ENCODE results near the gene RNF207.

Gene RNF207

DNA sequence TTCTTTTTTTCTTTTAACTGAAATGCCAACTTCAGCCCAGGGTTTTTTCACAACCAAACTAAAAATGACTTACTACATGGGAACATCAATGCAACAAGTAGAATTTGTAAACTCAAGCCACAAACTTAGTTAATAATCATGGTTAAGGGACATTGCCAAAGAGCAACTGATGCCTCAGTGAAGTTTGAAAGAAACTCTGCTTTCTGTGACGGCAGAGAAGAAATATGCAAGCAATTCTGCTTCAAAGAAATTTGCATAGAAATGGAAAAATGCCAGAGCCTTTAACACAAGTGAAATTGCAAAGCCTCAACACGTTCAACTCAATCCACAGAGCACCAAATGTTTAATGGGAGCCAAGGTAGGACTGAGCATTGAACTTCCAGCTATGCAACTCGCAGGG, 20.8 kb upstream of the RNF207 start:
- Histone ChIP-seq H3K27ac (replicated peaks) (no peak overlapping the region), H3K27me3 (ENCODE audit: insufficient read depth, poor library complexity, severe bottlenecking) (peaks cover 12% of the 10 kb centered on the region), H3K4me3 (replicated peaks; ENCODE audit: insufficient read depth, low read length) (no peak overlapping the region)
- TF ChIP-seq, protein P1, sequence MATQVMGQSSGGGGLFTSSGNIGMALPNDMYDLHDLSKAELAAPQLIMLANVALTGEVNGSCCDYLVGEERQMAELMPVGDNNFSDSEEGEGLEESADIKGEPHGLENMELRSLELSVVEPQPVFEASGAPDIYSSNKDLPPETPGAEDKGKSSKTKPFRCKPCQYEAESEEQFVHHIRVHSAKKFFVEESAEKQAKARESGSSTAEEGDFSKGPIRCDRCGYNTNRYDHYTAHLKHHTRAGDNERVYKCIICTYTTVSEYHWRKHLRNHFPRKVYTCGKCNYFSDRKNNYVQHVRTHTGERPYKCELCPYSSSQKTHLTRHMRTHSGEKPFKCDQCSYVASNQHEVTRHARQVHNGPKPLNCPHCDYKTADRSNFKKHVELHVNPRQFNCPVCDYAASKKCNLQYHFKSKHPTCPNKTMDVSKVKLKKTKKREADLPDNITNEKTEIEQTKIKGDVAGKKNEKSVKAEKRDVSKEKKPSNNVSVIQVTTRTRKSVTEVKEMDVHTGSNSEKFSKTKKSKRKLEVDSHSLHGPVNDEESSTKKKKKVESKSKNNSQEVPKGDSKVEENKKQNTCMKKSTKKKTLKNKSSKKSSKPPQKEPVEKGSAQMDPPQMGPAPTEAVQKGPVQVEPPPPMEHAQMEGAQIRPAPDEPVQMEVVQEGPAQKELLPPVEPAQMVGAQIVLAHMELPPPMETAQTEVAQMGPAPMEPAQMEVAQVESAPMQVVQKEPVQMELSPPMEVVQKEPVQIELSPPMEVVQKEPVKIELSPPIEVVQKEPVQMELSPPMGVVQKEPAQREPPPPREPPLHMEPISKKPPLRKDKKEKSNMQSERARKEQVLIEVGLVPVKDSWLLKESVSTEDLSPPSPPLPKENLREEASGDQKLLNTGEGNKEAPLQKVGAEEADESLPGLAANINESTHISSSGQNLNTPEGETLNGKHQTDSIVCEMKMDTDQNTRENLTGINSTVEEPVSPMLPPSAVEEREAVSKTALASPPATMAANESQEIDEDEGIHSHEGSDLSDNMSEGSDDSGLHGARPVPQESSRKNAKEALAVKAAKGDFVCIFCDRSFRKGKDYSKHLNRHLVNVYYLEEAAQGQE (IDR thresholded peaks at IDR 0.05; ENCODE audit: insufficient replicate concordance, low read depth), result no peak
- TF ChIP-seq GABPA (IDR thresholded peaks at IDR 0.05; ENCODE audit: low read depth), result no peak
- TF ChIP-seq SPI1 (IDR thresholded peaks at IDR 0.05; ENCODE audit: borderline replicate concordance, low read depth), result no peak
- TF ChIP-seq, protein P2, sequence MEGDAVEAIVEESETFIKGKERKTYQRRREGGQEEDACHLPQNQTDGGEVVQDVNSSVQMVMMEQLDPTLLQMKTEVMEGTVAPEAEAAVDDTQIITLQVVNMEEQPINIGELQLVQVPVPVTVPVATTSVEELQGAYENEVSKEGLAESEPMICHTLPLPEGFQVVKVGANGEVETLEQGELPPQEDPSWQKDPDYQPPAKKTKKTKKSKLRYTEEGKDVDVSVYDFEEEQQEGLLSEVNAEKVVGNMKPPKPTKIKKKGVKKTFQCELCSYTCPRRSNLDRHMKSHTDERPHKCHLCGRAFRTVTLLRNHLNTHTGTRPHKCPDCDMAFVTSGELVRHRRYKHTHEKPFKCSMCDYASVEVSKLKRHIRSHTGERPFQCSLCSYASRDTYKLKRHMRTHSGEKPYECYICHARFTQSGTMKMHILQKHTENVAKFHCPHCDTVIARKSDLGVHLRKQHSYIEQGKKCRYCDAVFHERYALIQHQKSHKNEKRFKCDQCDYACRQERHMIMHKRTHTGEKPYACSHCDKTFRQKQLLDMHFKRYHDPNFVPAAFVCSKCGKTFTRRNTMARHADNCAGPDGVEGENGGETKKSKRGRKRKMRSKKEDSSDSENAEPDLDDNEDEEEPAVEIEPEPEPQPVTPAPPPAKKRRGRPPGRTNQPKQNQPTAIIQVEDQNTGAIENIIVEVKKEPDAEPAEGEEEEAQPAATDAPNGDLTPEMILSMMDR (IDR thresholded peaks at IDR 0.05; ENCODE audit: insufficient read depth, low read length), result no peak
- no peak for TF ChIP-seq POLR2AphosphoS5 (IDR thresholded peaks at IDR 0.05; ENCODE audit: low read depth)
- no peak for DNase-seq (ENCODE audit: low read depth in 1 of 2, low spot score in 1 of 2)

DNA sequence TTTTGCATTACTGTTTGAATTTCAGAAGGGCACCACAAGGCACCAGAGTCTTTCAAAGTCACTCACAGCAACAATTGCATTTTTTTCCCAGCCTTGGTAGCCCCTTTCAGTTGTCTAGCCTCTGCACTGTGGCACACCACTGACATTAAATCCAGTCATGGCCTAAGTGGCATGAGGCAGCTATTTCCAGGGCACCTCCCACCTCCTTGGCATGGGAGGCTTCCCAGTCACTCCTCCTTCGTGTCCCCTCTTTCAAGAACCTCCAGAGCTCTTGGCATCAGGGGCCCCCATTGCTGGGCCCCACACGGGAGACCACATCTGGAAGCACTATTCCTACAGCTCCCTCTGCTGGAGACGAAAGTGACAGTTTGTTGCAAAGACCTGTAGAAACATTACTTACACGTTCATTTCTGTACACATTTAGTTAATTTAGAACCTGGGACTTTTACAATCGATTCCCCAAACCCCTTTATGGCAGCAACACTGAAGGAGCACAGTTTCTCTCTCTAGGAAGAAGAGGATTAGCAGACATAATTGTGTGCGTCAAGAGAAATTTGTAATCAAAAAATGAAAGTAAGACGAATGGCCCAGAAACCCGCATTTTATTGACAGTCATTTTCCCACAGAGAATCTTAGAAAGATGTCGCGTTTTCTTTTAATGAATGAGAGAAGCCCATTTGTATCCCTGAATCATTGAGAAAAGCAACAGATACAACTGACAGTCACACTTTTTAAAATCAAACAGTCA, 20.1 kb upstream of the RNF207 start:
- Histone ChIP-seq H3K27me3 (ENCODE audit: insufficient read depth, poor library complexity, severe bottlenecking) (peaks cover 9% of the 10 kb centered on the region), H3K4me3 (replicated peaks; ENCODE audit: insufficient read depth, low read length) (no peak overlapping the region), H3K27ac (replicated peaks) (no peak overlapping the region)
- TF ChIP-seq, protein P1 (IDR thresholded peaks at IDR 0.05; ENCODE audit: insufficient replicate concordance, low read depth), result no peak
- TF ChIP-seq, protein P2 (IDR thresholded peaks at IDR 0.05; ENCODE audit: insufficient read depth, low read length), result no peak
- TF ChIP-seq POLR2AphosphoS5 (IDR thresholded peaks at IDR 0.05; ENCODE audit: low read depth) (peak; percentile 35; the same call in 1 of the 2 replicates), GABPA (IDR thresholded peaks at IDR 0.05; ENCODE audit: low read depth) (no peak)
- peak in 1 of 2 experiments; percentile 32 for DNase-seq (ENCODE audit: low read depth in 1 of 2, low spot score in 1 of 2)

DNA sequence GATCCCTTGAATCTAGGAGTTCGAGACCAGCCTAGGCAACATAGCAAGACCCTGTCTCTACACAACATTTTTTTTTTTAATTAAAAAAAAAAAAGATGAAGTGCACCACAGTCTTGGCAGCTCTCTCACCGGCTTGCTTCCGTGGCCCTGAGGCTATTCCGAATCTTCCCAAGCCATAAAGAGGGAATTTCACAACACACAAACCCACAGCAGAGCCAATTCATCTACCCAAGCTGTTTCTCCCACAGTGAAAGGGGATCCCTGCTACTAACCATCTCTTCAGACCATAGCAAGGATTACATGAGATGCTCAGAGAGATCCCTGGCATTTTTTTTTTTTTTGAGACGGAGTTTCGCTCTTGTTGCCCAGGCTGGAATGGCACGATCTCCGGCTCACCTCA, 17.5 kb upstream of the RNF207 start:
- no peaks in the 10 kb centered on the region for H3K27me3 ChIP-seq (ENCODE audit: insufficient read depth, poor library complexity, severe bottlenecking)
- DNase-seq (ENCODE audit: low read depth in 1 of 2, low spot score in 1 of 2), result no peak

More for the DNA sequence above, 17.5 kb upstream of the RNF207 start:
- no peak overlapping the region for H3K27ac ChIP-seq (replicated peaks)
- TF ChIP-seq POLR2AphosphoS5 (IDR thresholded peaks at IDR 0.05; ENCODE audit: low read depth), result no peak
- TF ChIP-seq, protein P2 (IDR thresholded peaks at IDR 0.05; ENCODE audit: insufficient read depth, low read length), result no peak
- TF ChIP-seq, protein P1 (IDR thresholded peaks at IDR 0.05; ENCODE audit: insufficient replicate concordance, low read depth), result no peak
- no peak for TF ChIP-seq SPI1 (IDR thresholded peaks at IDR 0.05; ENCODE audit: borderline replicate concordance, low read depth)
- TF ChIP-seq GABPA (IDR thresholded peaks at IDR 0.05; ENCODE audit: low read depth), result no peak
- H3K4me3 ChIP-seq (replicated peaks; ENCODE audit: insufficient read depth, low read length), result no peak overlapping the region
